Muscle layer of duodenum (tissue), 2 donors: ENCODE data around the gene NKX1-1.

Experiments
- H3K27ac ChIP-seq: one replicate; pipeline ENCODE4 v1.7.0; 2013; ENCODE audit warnings: mild to moderate bottlenecking, low read length
- H3K27me3 ChIP-seq: one replicate; pipeline ENCODE4 v1.7.0; 2013; ENCODE audit warnings: low read depth, mild to moderate bottlenecking, control low read depth, low read length
- H3K36me3 ChIP-seq, 2 donors: one replicate each; pipeline ENCODE4 v1.7.0; 2013; ENCODE audit warnings: low read length in 2 of 2, control low read depth in 1 of 2, mild to moderate bottlenecking in 1 of 2; ENCODE audit not compliant: insufficient read depth in 2 of 2, control insufficient read depth in 1 of 2
- H3K4me1 ChIP-seq, 2 donors: one replicate each; pipeline ENCODE4 v1.7.0; 2013; ENCODE audit warnings: low read length in 2 of 2, mild to moderate bottlenecking in 2 of 2, control low read depth in 1 of 2, moderate library complexity in 1 of 2; ENCODE audit not compliant: insufficient read depth in 2 of 2, control insufficient read depth in 1 of 2
- H3K4me3 ChIP-seq, 2 donors: one replicate each; pipeline ENCODE4 v1.7.0; 2013; ENCODE audit warnings: low read length in 2 of 2, low read depth in 1 of 2, mild to moderate bottlenecking in 1 of 2
- H3K9me3 ChIP-seq, 2 donors: one replicate each; pipeline ENCODE4 v1.7.0; 2013; ENCODE audit warnings: low read length in 2 of 2, control low read depth in 1 of 2, mild to moderate bottlenecking in 1 of 2; ENCODE audit not compliant: control insufficient read depth in 1 of 2
- donor health status: healthy.

NKX1-1 gene

GRCh38 chr4:1408418-1408817 lies 2.2 kb upstream of the NKX1-1 start:
- Histone ChIP-seq H3K27me3 (peaks cover 69% of the 10 kb centered on the region), H3K9me3 (no peaks in the 10 kb centered on the region), H3K27ac (no peak overlapping the region), H3K4me3 (no peak overlapping the region), H3K4me1 (peaks cover 0 to 42% of the 10 kb centered on the region in 2 donors), H3K36me3 (no peaks in the 10 kb centered on the region)

GRCh38 chr4:1407657-1408333 lies 1.6 kb upstream of the NKX1-1 start:
- Histone ChIP-seq H3K4me1 (peaks cover 0 to 45% of the 10 kb centered on the region in 2 donors), H3K4me3 (no peak overlapping the region), H3K27me3 (peaks cover 62% of the 10 kb centered on the region), H3K9me3 (no peaks in the 10 kb centered on the region), H3K36me3 (no peaks in the 10 kb centered on the region), H3K27ac (no peak overlapping the region)

- peaks cover 63% of the 10 kb centered on the region for H3K27me3 ChIP-seq
- no peak overlapping the region for H3K4me3 ChIP-seq
- no peaks in the 10 kb centered on the region for H3K36me3 ChIP-seq
- peaks cover 0 to 51% of the 10 kb centered on the region in 2 donors for H3K4me1 ChIP-seq
- no peaks in the 10 kb centered on the region for H3K9me3 ChIP-seq
- H3K27ac ChIP-seq, result no peak overlapping the region
Measured at GRCh38 chr4:1406981-1407656, 877 bp upstream of the NKX1-1 start.

GRCh38 chr4:1405636-1406393 lies 427 bp downstream of the NKX1-1 start:
- H3K4me3 ChIP-seq, result no peak overlapping the region
- peaks cover 0 to 51% of the 10 kb centered on the region in 2 donors for H3K4me1 ChIP-seq

GRCh38 chr4:1405254-1405635 lies 997 bp downstream of the NKX1-1 start:
- H3K4me1 ChIP-seq, result peaks cover 0 to 51% of the 10 kb centered on the region in 2 donors

More at GRCh38 chr4:1405636-1406393, 427 bp downstream of the NKX1-1 start:
- Histone ChIP-seq H3K27ac (no peak overlapping the region), H3K27me3 (peaks cover 59% of the 10 kb centered on the region), H3K36me3 (no peaks in the 10 kb centered on the region), H3K9me3 (no peaks in the 10 kb centered on the region)

GRCh38 chr4:1404573-1405253 lies 1.5 kb downstream of the NKX1-1 start:
- Histone ChIP-seq H3K9me3 (no peaks in the 10 kb centered on the region), H3K4me1 (peaks cover 0 to 51% of the 10 kb centered on the region in 2 donors), H3K36me3 (no peaks in the 10 kb centered on the region), H3K27me3 (peaks cover 56% of the 10 kb centered on the region), H3K27ac (no peak overlapping the region), H3K4me3 (no peak overlapping the region)

More at GRCh38 chr4:1405254-1405635, 997 bp downstream of the NKX1-1 start:
- Histone ChIP-seq H3K36me3 (no peaks in the 10 kb centered on the region), H3K4me3 (no peak overlapping the region), H3K27me3 (peaks cover 59% of the 10 kb centered on the region), H3K9me3 (no peaks in the 10 kb centered on the region), H3K27ac (no peak overlapping the region)

- H3K27me3 ChIP-seq, result peaks cover 50% of the 10 kb centered on the region
- H3K27ac ChIP-seq, result no peak overlapping the region
- H3K36me3 ChIP-seq, result no peaks in the 10 kb centered on the region
- peak overlapping the region in 1 of 2 donors; percentile 29 for H3K4me3 ChIP-seq
- no peaks in the 10 kb centered on the region for H3K9me3 ChIP-seq
- peaks cover 0 to 51% of the 10 kb centered on the region in 2 donors for H3K4me1 ChIP-seq
Measured at GRCh38 chr4:1403591-1404572, 2.4 kb downstream of the NKX1-1 start.

- no peak overlapping the region for H3K27ac ChIP-seq
- H3K9me3 ChIP-seq, result peaks cover 0 to 3% of the 10 kb centered on the region in 2 donors
- H3K4me3 ChIP-seq, result peak overlapping the region in 1 of 2 donors; percentile 29
- peaks cover 43% of the 10 kb centered on the region for H3K27me3 ChIP-seq
- no peaks in the 10 kb centered on the region for H3K36me3 ChIP-seq
- H3K4me1 ChIP-seq, result peaks cover 0 to 51% of the 10 kb centered on the region in 2 donors
Measured at GRCh38 chr4:1403177-1403583, 3.1 kb downstream of the NKX1-1 start.

GRCh38 chr4:1402516-1403091 lies 3.6 kb downstream of the NKX1-1 start:
- no peaks in the 10 kb centered on the region for H3K36me3 ChIP-seq
- no peak overlapping the region for H3K4me3 ChIP-seq
- H3K9me3 ChIP-seq, result peaks cover 0 to 3% of the 10 kb centered on the region in 2 donors
- H3K4me1 ChIP-seq, result peaks cover 0 to 48% of the 10 kb centered on the region in 2 donors
- H3K27me3 ChIP-seq, result peaks cover 40% of the 10 kb centered on the region
- H3K27ac ChIP-seq, result no peak overlapping the region

GRCh38 chr4:1402021-1402515 lies 4.2 kb downstream of the NKX1-1 start:
- peaks cover 34% of the 10 kb centered on the region for H3K27me3 ChIP-seq

More at GRCh38 chr4:1402021-1402515, 4.2 kb downstream of the NKX1-1 start:
- H3K4me1 ChIP-seq, result peaks cover 0 to 43% of the 10 kb centered on the region in 2 donors
- H3K27ac ChIP-seq, result no peak overlapping the region
- H3K36me3 ChIP-seq, result no peaks in the 10 kb centered on the region
- H3K4me3 ChIP-seq, result no peak overlapping the region
- peaks cover 0 to 4% of the 10 kb centered on the region in 2 donors for H3K9me3 ChIP-seq
